Transverse colon (tissue), 4 donors: ENCODE results near the gene TRIM54. TPM values are rescaled to one million over a fixed set of nuclear protein-coding genes. Genes with fewer than 3 reads are reported as not detected.

Source experiments
- DNase-seq: peaks from one replicate; pipeline ENCODE4 v3.0.0-alpha.2; 2019
- H3K27ac ChIP-seq, 4 donors: fragments of 200-600 bp; sonication (generic); 2 replicates each; pipeline ENCODE4 v1.5.1; 2016 to 2018; ENCODE audit warnings: inconsistent platforms in 4 of 4
- H3K27me3 ChIP-seq: fragments of 200-600 bp; sonication (generic); 2 replicates; pipeline ENCODE4 v1.5.1; 2017; ENCODE audit warnings: inconsistent platforms
- H3K36me3 ChIP-seq, 4 donors: fragments of 200-600 bp; sonication (generic); 2 replicates each; pipeline ENCODE4 v1.5.1; 2017 to 2019; ENCODE audit warnings: inconsistent platforms in 4 of 4
- H3K4me1 ChIP-seq, 4 donors: fragments of 200-600 bp; sonication (generic); 2 replicates each; pipeline ENCODE4 v1.5.1; 2017 to 2020; ENCODE audit warnings: inconsistent platforms in 4 of 4
- H3K4me3 ChIP-seq, 4 donors: fragments of 200-600 bp; sonication (generic); 1 replicate in 1 of 4; 2 replicates in 3 of 4; pipeline versions ENCODE4 v1.5.1 to v1.6.1; 2017 to 2019; ENCODE audit warnings: inconsistent platforms in 4 of 4
- H3K9me3 ChIP-seq, 2 donors: fragments of 200-600 bp; sonication (generic); 2 replicates each; pipeline ENCODE4 v1.5.1; 2017 to 2019; ENCODE audit warnings: inconsistent platforms in 2 of 2
- CTCF ChIP-seq, 5 experiments: fragments of 200-600 bp in 3 of 5; fragments of 450-650 bp in 2 of 5; sonication (generic) in 3 of 5; IDR thresholded peaks; 1 replicate in 2 of 5; 2 replicates in 3 of 5; pipeline ENCODE4 v1.5.1; 2016 to 2017; ENCODE audit warnings: antibody characterized with exemption in 5 of 5, inconsistent platforms in 3 of 5, mild to moderate bottlenecking in 2 of 5, moderate library complexity in 1 of 5
- EP300 ChIP-seq: sonication (generic); formaldehyde crosslinking; IDR thresholded peaks from one replicate; pipeline ENCODE4 v1.6.1; 2017; ENCODE audit warnings: antibody characterized with exemption, low read depth
- POLR2A ChIP-seq: fragments of 450-650 bp; IDR thresholded peaks from one replicate; pipeline ENCODE4 v1.6.1; 2016; ENCODE audit warnings: antibody characterized with exemption, mild to moderate bottlenecking, moderate library complexity
- POLR2AphosphoS5 ChIP-seq, 3 donors: sonication (generic); formaldehyde crosslinking; IDR thresholded peaks; one replicate each; pipeline ENCODE4 v1.6.1; 2016; ENCODE audit warnings: antibody characterized with exemption in 3 of 3
- whole genome bisulfite sequencing, 2 donors: methylation state at CpG; one replicate each; pipeline ENCODE4 v1.1.5; 2018; ENCODE audit warnings: low coverage in 1 of 2; 5-methylcytosine and 5-hydroxymethylcytosine counted together
- in situ Hi-C, 4 donors: fragments of 200-750 bp; cut with MboI; loops; one replicate each; pipeline versions ENCODE4 v1.15.0 to v1.15.1; 2017; ENCODE audit warnings: low sequenced_read_pairs in 3 of 4, low pct_ligation_motif_present in 1 of 4, low pct_unique_long_range_greater_than_20kb in 1 of 4
- intact Hi-C: fragments of 100-400 bp; cut with DNase I; formaldehyde crosslinking; loops from one replicate; pipeline ENCODE4 v1.15.1; 2023; ENCODE audit warnings: low total_unique reads
- total RNA-seq, 4 donors: library from RNA; depleted of rRNA; stranded (reverse); fragments of >200 nt; gene quantifications; one replicate each; pipeline ENCODE4 v1.1.0, GENCODE V29; 2016

The TRIM54 gene
- total RNA-seq, 4 donors from 2014 or later: 0.40 to 1.9 (median 1.2) TPM; not detected in 1

GRCh38 chr2:27242614-27242951, 39.6 kb upstream of the TRIM54 start:
- TF ChIP-seq POLR2A (no peak), EP300 (no peak), POLR2AphosphoS5 (IDR thresholded peaks at IDR 0.05) (no peak), CTCF (IDR thresholded peaks at IDR 0.05) (no peak)
- WGBS, 2 donors: 97% methylated on average over 16 of the region's 16 CpGs; no CpG with 5 or more reads in 1 of the 2 donors
- H3K4me3 ChIP-seq: no peak overlapping the region
- no peak for DNase-seq
- H3K27me3 ChIP-seq: no peaks in the 10 kb centered on the region
- intact Hi-C loops: no loop called here
- H3K36me3 ChIP-seq: peaks cover 0 to 26% (median 8%) of the 10 kb centered on the region in 4 donors
- no peak overlapping the region for H3K27ac ChIP-seq
- H3K4me1 ChIP-seq: no peaks in the 10 kb centered on the region
- in situ Hi-C loops: no loop called here
- no peaks in the 10 kb centered on the region for H3K9me3 ChIP-seq

- no peak for DNase-seq
- no peak overlapping the region for H3K4me3 ChIP-seq
- no peaks in the 10 kb centered on the region for H3K9me3 ChIP-seq
- no peaks in the 10 kb centered on the region for H3K27me3 ChIP-seq
- no peaks in the 10 kb centered on the region for H3K4me1 ChIP-seq
- intact Hi-C loops (no loop called here), in situ Hi-C loops (no loop called here)
- TF ChIP-seq POLR2A: no peak
- TF ChIP-seq POLR2AphosphoS5 (IDR thresholded peaks at IDR 0.05): no peak
- TF ChIP-seq EP300: no peak
- no peak for TF ChIP-seq CTCF (IDR thresholded peaks at IDR 0.05)
- WGBS, 2 donors: 87 to 96% methylated on average over 5 to 19 of the region's 19 CpGs
- no peak overlapping the region for H3K27ac ChIP-seq
- peaks cover 0 to 16% (median 6%) of the 10 kb centered on the region in 4 donors for H3K36me3 ChIP-seq
These were observed 38.7 kb upstream of the TRIM54 start for GRCh38 chr2:27243391-27244130.

- Histone ChIP-seq H3K4me3 (no peak overlapping the region), H3K27ac (no peak overlapping the region), H3K36me3 (peaks cover 0 to 10% (median 0%) of the 10 kb centered on the region in 4 donors), H3K9me3 (no peaks in the 10 kb centered on the region), H3K4me1 (peaks cover 0 to 6% (median 2%) of the 10 kb centered on the region in 4 donors), H3K27me3 (peaks cover 4% of the 10 kb centered on the region)
- DNase-seq: no peak
- TF ChIP-seq CTCF (IDR thresholded peaks at IDR 0.05) (no peak), POLR2AphosphoS5 (IDR thresholded peaks at IDR 0.05) (no peak), EP300 (no peak), POLR2A (no peak)
- in situ Hi-C loops (no loop called here), intact Hi-C loops (no loop called here)
- 82 to 85% methylated on average over 9 to 10 of the region's 10 CpGs for WGBS, 2 donors
These were observed 37.1 kb upstream of the TRIM54 start for GRCh38 chr2:27245116-27245515.

- peaks cover 0 to 9% (median 2%) of the 10 kb centered on the region in 4 donors for H3K4me1 ChIP-seq
- no peak overlapping the region for H3K27ac ChIP-seq
- in situ Hi-C loops (no loop called here), intact Hi-C loops (no loop called here)
- TF ChIP-seq POLR2A: no peak
- TF ChIP-seq EP300: no peak
- TF ChIP-seq POLR2AphosphoS5 (IDR thresholded peaks at IDR 0.05): no peak
- TF ChIP-seq CTCF (IDR thresholded peaks at IDR 0.05): no peak
- peaks cover 0 to 5% (median 0%) of the 10 kb centered on the region in 4 donors for H3K36me3 ChIP-seq
- no peak overlapping the region for H3K4me3 ChIP-seq
- no peaks in the 10 kb centered on the region for H3K9me3 ChIP-seq
- H3K27me3 ChIP-seq: peaks cover 9% of the 10 kb centered on the region
- DNase-seq: no peak
- 82 to 91% methylated on average over 4 of the region's 4 CpGs for WGBS, 2 donors
These were observed 36.6 kb upstream of the TRIM54 start for GRCh38 chr2:27245626-27246025.
